Stimulated activated CD4-positive, alpha-beta T cell treated with anti-CD3 and anti-CD28 coated beads, Interleukin-12 subunit alpha, Interleukin-12 subunit beta, amount 100 ng/mL, for 4 hours (primary cell): ENCODE data around the gene BPIFA3.

Experiments
- DNase-seq: peaks from one replicate; pipeline ENCODE4 v3.0.0-alpha.2; 2020

The BPIFA3 gene

GRCh38 chr20:33229843-33230242 lies 12.7 kb downstream of the BPIFA3 start:
- no peak for DNase-seq

GRCh38 chr20:33231237-33231636 lies 14.1 kb downstream of the BPIFA3 start:
- no peak for DNase-seq

GRCh38 chr20:33232486-33233072 lies 15.4 kb downstream of the BPIFA3 start:
- DNase-seq: no peak

GRCh38 chr20:33233129-33233774 lies 16.1 kb downstream of the BPIFA3 start:
- DNase-seq: no peak

- DNase-seq: no peak
Measured at GRCh38 chr20:33234050-33234449, 16.9 kb downstream of the BPIFA3 start.

- no peak for DNase-seq
Measured at GRCh38 chr20:33235696-33236095, 18.5 kb downstream of the BPIFA3 start, which contains the start of gene BPIFA1. BPIFA1 (plus strand) TSS chr20:33235996; CDS start chr20:33237712, 1,716 bp downstream.

GRCh38 chr20:33236351-33236750 lies 19.2 kb downstream of the BPIFA3 start:
- no peak for DNase-seq

- no peak for DNase-seq
Measured at GRCh38 chr20:33237989-33238388, 20.8 kb downstream of the BPIFA3 start.

- no peak for DNase-seq
Measured at GRCh38 chr20:33239418-33239817, 22.3 kb downstream of the BPIFA3 start.

GRCh38 chr20:33239979-33240736 lies 23.0 kb downstream of the BPIFA3 start:
- DNase-seq: no peak

GRCh38 chr20:33240923-33241322 lies 23.8 kb downstream of the BPIFA3 start:
- DNase-seq: no peak

GRCh38 chr20:33242319-33243100 lies 25.4 kb downstream of the BPIFA3 start:
- DNase-seq: no peak

GRCh38 chr20:33246077-33246476 lies 28.9 kb downstream of the BPIFA3 start:
- DNase-seq: no peak

- no peak for DNase-seq
Measured at GRCh38 chr20:33249456-33249855, 32.3 kb downstream of the BPIFA3 start.

- DNase-seq: no peak
Measured at GRCh38 chr20:33250666-33251065, 33.5 kb downstream of the BPIFA3 start.

- no peak for DNase-seq
Measured at GRCh38 chr20:33251496-33251895, 34.3 kb downstream of the BPIFA3 start.

- DNase-seq: no peak
Measured at GRCh38 chr20:33252460-33252859, 35.3 kb downstream of the BPIFA3 start.

GRCh38 chr20:33255005-33255404 lies 37.9 kb downstream of the BPIFA3 start:
- DNase-seq: no peak

- no peak for DNase-seq
Measured at GRCh38 chr20:33257237-33257636, 40.1 kb downstream of the BPIFA3 start.

- no peak for DNase-seq
Measured at GRCh38 chr20:33259371-33259770, 42.2 kb downstream of the BPIFA3 start.

- DNase-seq: no peak
Measured at GRCh38 chr20:33261465-33261864, 44.3 kb downstream of the BPIFA3 start.

GRCh38 chr20:33262658-33263065 lies 45.5 kb downstream of the BPIFA3 start:
- DNase-seq: no peak

- DNase-seq: no peak
Measured at GRCh38 chr20:33263784-33264183, 46.6 kb downstream of the BPIFA3 start.
